ENCODE results near the gene ECEL1.
"Not testable (repeated sequence)": the region's sequence is repeated elsewhere in the genome, so short reads cannot be mapped to it uniquely, and the experiment has no call there.

Gene ECEL1, protein sequence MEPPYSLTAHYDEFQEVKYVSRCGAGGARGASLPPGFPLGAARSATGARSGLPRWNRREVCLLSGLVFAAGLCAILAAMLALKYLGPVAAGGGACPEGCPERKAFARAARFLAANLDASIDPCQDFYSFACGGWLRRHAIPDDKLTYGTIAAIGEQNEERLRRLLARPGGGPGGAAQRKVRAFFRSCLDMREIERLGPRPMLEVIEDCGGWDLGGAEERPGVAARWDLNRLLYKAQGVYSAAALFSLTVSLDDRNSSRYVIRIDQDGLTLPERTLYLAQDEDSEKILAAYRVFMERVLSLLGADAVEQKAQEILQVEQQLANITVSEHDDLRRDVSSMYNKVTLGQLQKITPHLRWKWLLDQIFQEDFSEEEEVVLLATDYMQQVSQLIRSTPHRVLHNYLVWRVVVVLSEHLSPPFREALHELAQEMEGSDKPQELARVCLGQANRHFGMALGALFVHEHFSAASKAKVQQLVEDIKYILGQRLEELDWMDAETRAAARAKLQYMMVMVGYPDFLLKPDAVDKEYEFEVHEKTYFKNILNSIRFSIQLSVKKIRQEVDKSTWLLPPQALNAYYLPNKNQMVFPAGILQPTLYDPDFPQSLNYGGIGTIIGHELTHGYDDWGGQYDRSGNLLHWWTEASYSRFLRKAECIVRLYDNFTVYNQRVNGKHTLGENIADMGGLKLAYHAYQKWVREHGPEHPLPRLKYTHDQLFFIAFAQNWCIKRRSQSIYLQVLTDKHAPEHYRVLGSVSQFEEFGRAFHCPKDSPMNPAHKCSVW

DNA sequence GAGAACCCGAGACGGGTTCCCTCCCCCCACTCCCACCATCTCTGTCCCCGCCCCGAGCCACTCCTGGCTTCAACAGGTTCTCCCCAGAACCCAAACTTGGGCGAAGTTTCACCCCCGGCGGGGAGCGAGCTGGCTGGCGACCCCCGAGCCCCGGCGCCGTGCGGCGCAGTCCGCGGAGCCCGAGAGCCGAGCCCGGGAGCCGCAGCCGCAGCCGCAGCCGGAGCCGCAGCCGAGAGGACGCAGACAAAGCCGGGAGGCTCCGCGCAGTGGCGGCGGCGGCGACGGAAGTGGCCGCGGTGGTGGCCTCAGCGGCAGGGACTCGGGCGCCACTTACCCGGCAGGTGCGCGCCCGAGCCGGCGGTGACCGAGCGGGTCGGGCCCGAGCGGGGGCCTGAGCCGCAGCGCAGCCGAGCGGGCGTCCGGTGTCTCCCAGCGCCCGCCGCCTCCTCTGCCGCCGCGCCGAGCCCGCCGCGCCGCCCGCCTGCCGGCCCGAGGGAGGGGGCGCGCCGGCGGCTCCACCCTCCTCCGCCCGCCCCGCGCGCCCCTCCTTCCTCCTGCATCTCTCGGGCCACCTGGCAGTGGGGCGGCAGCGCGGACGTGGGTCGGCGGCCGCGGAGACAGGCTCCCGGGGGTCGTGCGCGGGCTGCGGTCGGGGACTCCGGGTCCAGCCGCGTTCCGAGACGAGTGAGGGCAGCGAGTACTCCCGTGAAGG lies at the start of gene ECEL1:
Gene ECEL1, minus strand, starts transcription at position 450 of the 712 bp plus-strand sequence. CDS start 1,181 bp downstream, outside the sequence.
- DNase-seq (ENCODE audit: low read depth, low spot score): no peak
- TF ChIP-seq, protein P1, sequence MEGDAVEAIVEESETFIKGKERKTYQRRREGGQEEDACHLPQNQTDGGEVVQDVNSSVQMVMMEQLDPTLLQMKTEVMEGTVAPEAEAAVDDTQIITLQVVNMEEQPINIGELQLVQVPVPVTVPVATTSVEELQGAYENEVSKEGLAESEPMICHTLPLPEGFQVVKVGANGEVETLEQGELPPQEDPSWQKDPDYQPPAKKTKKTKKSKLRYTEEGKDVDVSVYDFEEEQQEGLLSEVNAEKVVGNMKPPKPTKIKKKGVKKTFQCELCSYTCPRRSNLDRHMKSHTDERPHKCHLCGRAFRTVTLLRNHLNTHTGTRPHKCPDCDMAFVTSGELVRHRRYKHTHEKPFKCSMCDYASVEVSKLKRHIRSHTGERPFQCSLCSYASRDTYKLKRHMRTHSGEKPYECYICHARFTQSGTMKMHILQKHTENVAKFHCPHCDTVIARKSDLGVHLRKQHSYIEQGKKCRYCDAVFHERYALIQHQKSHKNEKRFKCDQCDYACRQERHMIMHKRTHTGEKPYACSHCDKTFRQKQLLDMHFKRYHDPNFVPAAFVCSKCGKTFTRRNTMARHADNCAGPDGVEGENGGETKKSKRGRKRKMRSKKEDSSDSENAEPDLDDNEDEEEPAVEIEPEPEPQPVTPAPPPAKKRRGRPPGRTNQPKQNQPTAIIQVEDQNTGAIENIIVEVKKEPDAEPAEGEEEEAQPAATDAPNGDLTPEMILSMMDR (IDR thresholded peaks at IDR 0.05; ENCODE audit: low read depth, low read length): no peak
- in situ Hi-C loops (cut with HindIII; ENCODE audit: low sequenced_read_pairs): no loop called here
- H3K4me3 ChIP-seq (ENCODE audit: low read depth, low read length): no peak within 1 kb of the TSS

DNA sequence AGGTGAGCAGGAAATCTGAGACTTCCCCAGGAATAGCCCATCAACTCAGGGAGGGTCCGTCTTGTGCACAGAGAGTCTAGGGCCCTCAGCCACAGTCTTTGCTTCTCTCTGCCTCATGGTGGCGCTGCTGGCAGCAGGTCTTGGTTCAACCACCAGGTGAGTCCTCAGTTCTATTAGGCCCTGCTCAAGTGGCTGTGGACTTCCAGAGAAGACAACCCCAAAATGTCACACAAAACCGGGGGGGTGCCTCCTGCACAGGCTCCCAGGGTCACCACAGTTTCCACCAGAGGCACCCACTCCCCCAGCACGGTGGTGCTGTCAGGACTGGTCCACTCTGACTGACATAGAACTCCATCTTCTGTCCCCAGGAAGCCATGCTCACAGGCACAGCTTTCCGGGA lies 49.4 kb upstream of the ECEL1 start:
- in situ Hi-C loops (cut with HindIII; ENCODE audit: low sequenced_read_pairs): no loop called here
- no peak for DNase-seq (ENCODE audit: low read depth, low spot score)
- H3K4me3 ChIP-seq (ENCODE audit: low read depth, low read length): no peak overlapping the region
- TF ChIP-seq, protein P1 (IDR thresholded peaks at IDR 0.05; ENCODE audit: low read depth, low read length): peak; percentile 36

DNA sequence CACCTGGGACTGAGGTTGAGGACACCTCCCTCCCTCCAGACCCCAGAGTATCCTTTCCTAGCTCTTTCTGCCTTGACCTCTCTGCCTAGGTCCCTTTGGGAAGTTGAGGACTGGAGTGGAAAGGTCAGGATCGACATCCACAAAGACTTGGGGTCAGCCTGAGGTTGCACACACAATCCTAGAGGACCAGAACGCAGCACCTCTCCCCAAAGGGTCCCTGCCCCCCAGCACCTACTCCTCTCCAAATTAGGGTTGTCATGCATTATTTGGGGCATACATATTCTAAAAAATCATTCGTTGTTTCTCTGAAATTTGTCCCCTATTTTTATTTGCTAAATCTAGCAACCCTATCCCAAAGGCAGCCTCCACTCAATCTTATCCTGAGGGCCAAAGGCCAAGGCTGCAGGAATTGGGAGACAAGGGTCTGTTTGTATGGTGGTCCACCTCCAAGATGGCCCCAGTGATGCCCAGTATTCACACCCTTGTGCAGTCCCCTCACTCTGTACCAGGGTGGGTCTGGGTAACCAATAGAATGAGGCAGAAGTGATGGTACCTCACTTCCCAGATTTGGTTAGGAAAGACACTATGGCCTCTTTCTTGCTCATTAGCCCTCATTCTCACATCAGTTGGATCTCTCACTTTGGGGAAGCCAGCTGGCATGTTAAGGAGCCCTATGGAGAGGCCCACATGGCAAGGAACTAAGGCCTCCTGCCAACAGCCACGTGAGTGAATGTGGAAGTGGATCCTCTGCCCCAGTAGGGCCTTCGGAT lies 48.3 kb upstream of the ECEL1 start:
- H3K4me3 ChIP-seq (ENCODE audit: low read depth, low read length): no peak overlapping the region
- in situ Hi-C loops (cut with HindIII; ENCODE audit: low sequenced_read_pairs): no loop called here
- TF ChIP-seq, protein P1 (IDR thresholded peaks at IDR 0.05; ENCODE audit: low read depth, low read length): no peak
- DNase-seq (ENCODE audit: low read depth, low spot score): no peak

DNA sequence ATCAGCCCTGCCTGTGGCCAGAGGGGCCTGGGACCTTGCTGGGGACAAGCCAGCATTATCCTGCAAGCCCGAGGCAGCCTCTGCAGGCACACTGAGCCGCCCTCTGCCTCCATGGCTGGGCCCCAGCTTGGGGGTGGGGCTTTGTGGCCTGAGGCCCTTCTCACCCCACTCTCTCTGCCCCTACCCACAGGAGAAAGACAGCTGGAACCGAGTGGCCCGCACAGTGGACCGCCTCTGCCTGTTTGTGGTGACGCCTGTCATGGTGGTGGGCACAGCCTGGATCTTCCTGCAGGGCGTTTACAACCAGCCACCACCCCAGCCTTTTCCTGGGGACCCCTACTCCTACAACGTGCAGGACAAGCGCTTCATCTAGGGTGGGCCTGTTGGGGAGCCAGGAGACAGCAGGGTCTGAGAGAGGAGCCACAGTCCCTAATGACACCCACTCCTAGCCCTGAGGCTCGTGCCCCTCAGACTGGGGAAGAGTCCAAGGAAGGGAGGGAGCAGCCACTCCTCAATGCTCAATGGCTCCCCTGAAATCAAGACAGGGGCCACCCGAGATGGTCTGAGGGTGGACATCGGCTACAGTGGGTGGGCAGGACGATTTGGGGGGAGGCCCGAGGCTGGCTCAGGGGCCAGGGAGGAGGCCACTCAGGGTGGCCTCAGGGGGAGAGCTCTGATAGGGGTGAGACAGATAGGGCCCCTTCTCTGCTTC lies 47.5 kb upstream of the ECEL1 start:
- DNase-seq (ENCODE audit: low read depth, low spot score): no peak
- no peak overlapping the region for H3K4me3 ChIP-seq (ENCODE audit: low read depth, low read length)
- in situ Hi-C loops (cut with HindIII; ENCODE audit: low sequenced_read_pairs): no loop called here
- TF ChIP-seq, protein P1 (IDR thresholded peaks at IDR 0.05; ENCODE audit: low read depth, low read length): no peak

DNA sequence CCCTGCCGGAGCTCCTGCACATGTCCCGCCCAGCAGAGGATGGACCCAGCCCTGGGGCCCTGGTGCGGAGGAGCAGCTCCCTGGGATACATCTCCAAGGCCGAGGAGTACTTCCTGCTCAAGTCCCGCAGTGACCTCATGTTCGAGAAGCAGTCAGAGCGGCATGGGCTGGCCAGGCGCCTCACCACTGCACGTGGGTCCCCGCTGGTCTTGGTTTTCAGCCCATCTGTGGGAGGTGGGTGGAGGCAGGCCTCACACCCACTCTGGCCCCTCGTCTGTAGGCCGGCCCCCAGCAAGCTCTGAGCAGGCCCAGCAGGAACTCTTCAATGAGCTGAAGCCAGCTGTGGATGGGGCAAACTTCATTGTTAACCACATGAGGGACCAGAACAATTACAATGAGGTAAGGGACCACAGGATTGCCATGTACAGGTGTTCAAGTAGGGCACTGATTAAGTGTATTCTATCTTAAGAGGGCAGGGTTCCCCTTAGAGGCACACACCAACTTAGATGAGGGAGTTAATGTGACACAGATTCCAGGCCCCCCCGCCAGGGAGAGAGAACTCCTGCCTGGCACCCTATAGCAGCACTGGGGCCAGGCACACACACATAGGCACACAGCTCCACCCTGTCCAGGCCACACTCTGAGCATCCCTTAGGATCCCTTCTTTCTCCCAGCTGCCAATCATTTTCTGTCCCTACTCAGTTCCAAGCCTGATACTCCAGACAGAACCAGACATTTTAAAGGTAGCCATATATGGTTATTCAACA lies 46.5 kb upstream of the ECEL1 start:
- DNase-seq (ENCODE audit: low read depth, low spot score): peak; percentile 45
- TF ChIP-seq, protein P1 (IDR thresholded peaks at IDR 0.05; ENCODE audit: low read depth, low read length): no peak
- no peak overlapping the region for H3K4me3 ChIP-seq (ENCODE audit: low read depth, low read length)
- in situ Hi-C loops (cut with HindIII; ENCODE audit: low sequenced_read_pairs): no loop called here

DNA sequence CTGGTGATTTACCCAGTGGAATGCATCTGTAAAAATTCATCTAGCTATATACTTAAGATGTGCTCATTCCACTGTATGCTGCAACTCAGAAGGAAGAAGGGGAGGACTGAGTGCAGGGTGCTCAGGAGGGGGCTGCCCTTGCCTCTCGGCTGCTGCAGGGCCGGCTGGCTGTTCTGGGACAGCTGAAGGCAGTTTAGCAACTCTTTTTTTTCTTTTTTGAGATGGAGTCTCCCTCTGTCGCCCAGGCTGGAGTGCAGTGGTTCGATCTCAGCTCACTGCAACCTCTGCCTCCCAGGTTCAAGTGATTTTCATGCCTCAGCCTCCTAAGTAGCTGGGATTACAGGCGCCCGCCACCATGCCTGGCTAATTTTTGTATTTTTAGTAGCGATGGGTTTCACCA lies 45.2 kb upstream of the ECEL1 start:
- H3K4me3 ChIP-seq (ENCODE audit: low read depth, low read length); DNase-seq (ENCODE audit: low read depth, low spot score); in situ Hi-C loops (cut with HindIII; ENCODE audit: low sequenced_read_pairs): not testable (repeated sequence)

All from astrocyte of the spinal cord (primary cell).